Mesenchymal stem cell (in vitro differentiated cells and primary cell): ENCODE data around the gene PTPRR.

Source experiments
- DNase-seq: peaks from one replicate; pipeline ENCODE4 v3.0.0-alpha.2; 2013
- H2AFZ ChIP-seq: one replicate; pipeline ENCODE4 v1.6.1; 2013; ENCODE audit warnings: low read depth, mild to moderate bottlenecking, control low read depth, inconsistent platforms, low read length, moderate library complexity
- H2AK5ac ChIP-seq: 2 replicates; pipeline ENCODE4 v1.6.1; 2013; ENCODE audit warnings: low read length, moderate library complexity, mild to moderate bottlenecking, inconsistent platforms; ENCODE audit not compliant: severe bottlenecking
- H2BK120ac ChIP-seq: one replicate; pipeline ENCODE4 v1.6.1; 2013; ENCODE audit warnings: low read depth, mild to moderate bottlenecking, inconsistent platforms, low read length, moderate library complexity
- H2BK12ac ChIP-seq, 2 experiments: one replicate each; pipeline ENCODE4 v1.6.1; 2013; ENCODE audit warnings: inconsistent platforms in 2 of 2, low read length in 2 of 2, mild to moderate bottlenecking in 2 of 2, moderate library complexity in 2 of 2, control low read depth in 1 of 2
- H2BK15ac ChIP-seq: one replicate; pipeline ENCODE4 v1.6.1; 2013; ENCODE audit warnings: mild to moderate bottlenecking, low read depth, inconsistent platforms; ENCODE audit not compliant: poor library complexity, severe bottlenecking
- H2BK5ac ChIP-seq: 2 replicates; pipeline ENCODE4 v1.6.1; 2013; ENCODE audit warnings: low read depth, mild to moderate bottlenecking, low read length, control low read depth, inconsistent platforms; ENCODE audit not compliant: poor library complexity, severe bottlenecking
- H3K14ac ChIP-seq, 2 experiments: one replicate each; pipeline ENCODE4 v1.6.1; 2013; ENCODE audit warnings: inconsistent platforms in 2 of 2, low read length in 2 of 2, control low read depth in 1 of 2, mild to moderate bottlenecking in 1 of 2, moderate library complexity in 1 of 2
- H3K18ac ChIP-seq, 2 experiments: one replicate each; pipeline ENCODE4 v1.6.1; 2013; ENCODE audit warnings: inconsistent platforms in 2 of 2, low read length in 2 of 2, control low read depth in 1 of 2, low read depth in 1 of 2, mild to moderate bottlenecking in 1 of 2
- H3K23ac ChIP-seq, 2 experiments: one replicate each; pipeline ENCODE4 v1.6.1; 2013; ENCODE audit warnings: inconsistent platforms in 2 of 2, low read length in 2 of 2, mild to moderate bottlenecking in 2 of 2, moderate library complexity in 2 of 2, control low read depth in 1 of 2
- H3K27ac ChIP-seq: 2 replicates; pipeline ENCODE4 v1.5.1; 2013; ENCODE audit warnings: mild to moderate bottlenecking, moderate library complexity, low read length, control low read depth, inconsistent platforms; ENCODE audit not compliant: poor library complexity, severe bottlenecking
- H3K27me3 ChIP-seq, 2 experiments: 2 replicates each; pipeline versions ENCODE4 v1.6.1 to v1.7.0; 2013; ENCODE audit warnings: low read length in 2 of 2, mild to moderate bottlenecking in 2 of 2, moderate library complexity in 2 of 2, control low read depth in 1 of 2, inconsistent platforms in 1 of 2; ENCODE audit not compliant: control insufficient read depth in 1 of 2, insufficient read depth in 1 of 2
- H3K36me3 ChIP-seq, 2 experiments: 2 replicates each; pipeline versions ENCODE4 v1.6.1 to v1.7.0; 2013; ENCODE audit warnings: low read length in 2 of 2, control low read depth in 1 of 2, inconsistent platforms in 1 of 2, low read depth in 1 of 2, mild to moderate bottlenecking in 1 of 2; ENCODE audit not compliant: insufficient read depth in 2 of 2, control insufficient read depth in 1 of 2
- H3K4ac ChIP-seq, 2 experiments: one replicate each; pipeline ENCODE4 v1.6.1; 2013; ENCODE audit warnings: inconsistent platforms in 2 of 2, low read length in 2 of 2, mild to moderate bottlenecking in 2 of 2, moderate library complexity in 2 of 2, control low read depth in 1 of 2, low read depth in 1 of 2
- H3K4me1 ChIP-seq: 2 replicates; pipeline ENCODE4 v1.6.1; 2013; ENCODE audit warnings: low read depth, low read length, control low read depth; ENCODE audit not compliant: control insufficient read depth, insufficient read depth
- H3K4me2 ChIP-seq: 2 replicates; pipeline ENCODE4 v1.6.1; 2013; ENCODE audit warnings: low read length, mild to moderate bottlenecking, inconsistent platforms; ENCODE audit not compliant: poor library complexity, severe bottlenecking
- H3K4me3 ChIP-seq, 2 experiments: 2 replicates each; pipeline versions ENCODE4 v1.5.1 to v1.7.0; 2013; ENCODE audit warnings: low read length in 2 of 2, mild to moderate bottlenecking in 2 of 2, control low read depth in 1 of 2, low read depth in 1 of 2; ENCODE audit not compliant: insufficient read depth in 1 of 2
- H3K79me1 ChIP-seq: replicated peaks from 2 replicates; pipeline ENCODE4 v1.6.1; 2013; ENCODE audit warnings: mild to moderate bottlenecking, control low read depth, low read length, inconsistent platforms; ENCODE audit not compliant: poor library complexity, severe bottlenecking
- H3K9ac ChIP-seq: 2 replicates; pipeline ENCODE4 v1.7.0; 2013; ENCODE audit warnings: mild to moderate bottlenecking, low read length, moderate library complexity
- H3K9me3 ChIP-seq: 2 replicates; pipeline ENCODE4 v1.7.0; 2013; ENCODE audit warnings: mild to moderate bottlenecking, low read length; ENCODE audit not compliant: control insufficient read depth
- H4K8ac ChIP-seq: one replicate; pipeline ENCODE4 v1.6.1; 2013; ENCODE audit warnings: inconsistent platforms, mild to moderate bottlenecking, low read length, moderate library complexity
- H4K91ac ChIP-seq: one replicate; pipeline ENCODE4 v1.6.1; 2013; ENCODE audit warnings: mild to moderate bottlenecking, low read length, inconsistent platforms
- WGBS: methylation state at CpG from one replicate; pipeline ENCODE4 v1.1.7; 2013; ENCODE audit warnings: mixed read lengths; 5-methylcytosine and 5-hydroxymethylcytosine counted together

PTPRR gene

DNA sequence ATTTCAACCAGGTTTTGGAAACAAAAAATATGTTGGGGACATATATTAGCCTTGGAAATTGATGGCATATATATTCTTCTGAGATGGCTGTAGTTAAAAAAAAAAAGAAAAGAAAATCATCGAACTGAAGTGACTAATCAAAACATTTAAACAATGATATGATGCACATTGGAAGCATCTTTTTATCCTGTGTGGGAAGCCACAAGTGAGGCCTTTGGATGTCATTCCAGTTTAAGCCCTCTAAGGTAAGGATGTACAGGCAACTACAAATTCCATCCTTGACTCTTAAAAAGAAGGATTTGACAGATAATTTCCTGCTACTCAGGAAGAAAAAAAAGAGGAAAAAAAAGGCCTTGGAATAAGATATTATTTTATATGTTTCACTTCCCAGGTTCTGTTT, 273.7 kb downstream of the PTPRR start:
- Histone ChIP-seq H2AFZ (no peak overlapping the region), H2AK5ac (no peak overlapping the region), H3K79me1 (no peaks in the 10 kb centered on the region), H3K27me3 (no peaks in the 10 kb centered on the region), H3K9ac (peak overlapping the region; percentile 73), H2BK15ac (no peak overlapping the region), H2BK5ac (no peak overlapping the region), H4K91ac (no peak overlapping the region), H3K9me3 (no peaks in the 10 kb centered on the region), H2BK12ac (no peak overlapping the region), H3K4me2 (no peak overlapping the region), H3K18ac (no peak overlapping the region), H4K8ac (no peak overlapping the region), H3K27ac (peak overlapping the region; percentile 28), H2BK120ac (no peak overlapping the region), H3K4me3 (no peak overlapping the region), H3K36me3 (no peaks in the 10 kb centered on the region), H3K4me1 (peaks cover 3% of the 10 kb centered on the region), H3K4ac (no peak overlapping the region), H3K14ac (no peak overlapping the region), H3K23ac (no peak overlapping the region)
- DNase-seq, result no peak
- WGBS, result no CpG with 5 or more reads among the region's 1 CpG

DNA sequence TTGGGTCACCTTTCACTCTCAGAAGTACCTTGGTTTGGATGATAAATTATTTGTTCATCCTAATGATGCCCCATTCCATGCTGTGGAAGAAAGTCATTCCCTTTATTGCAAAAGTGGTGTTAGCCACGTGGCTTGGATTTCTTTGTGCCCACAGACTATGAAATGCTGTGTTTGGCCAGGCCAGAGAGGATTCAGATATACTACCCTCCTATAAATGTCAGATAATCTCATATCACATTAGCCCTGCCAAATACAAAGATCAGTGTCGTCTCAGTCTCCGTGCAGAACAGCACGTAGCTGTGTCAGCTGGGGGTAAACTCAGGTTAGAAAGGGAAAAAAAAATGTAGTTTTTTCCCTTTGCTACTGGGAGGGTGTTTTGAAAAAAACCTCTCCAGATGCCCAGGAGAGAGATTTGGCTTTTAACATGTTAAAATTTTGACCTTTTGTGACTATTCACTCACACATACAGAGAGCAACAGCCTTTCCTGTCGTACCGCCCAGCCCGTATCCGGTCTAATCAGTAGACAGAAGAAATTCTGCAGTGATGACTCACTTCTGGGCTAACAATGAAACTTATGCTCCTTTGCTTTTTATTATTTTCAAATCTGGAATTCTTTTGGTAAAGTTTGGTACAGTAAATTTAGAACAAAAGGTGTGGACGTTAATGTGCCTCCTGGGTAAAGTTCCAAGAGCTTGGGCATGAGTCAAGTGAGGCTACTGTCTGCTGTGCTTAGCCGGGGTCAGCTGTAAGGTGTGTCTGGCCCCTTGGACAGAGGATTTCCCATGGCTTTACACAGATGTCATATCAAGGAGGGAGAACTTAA, 274.8 kb downstream of the PTPRR start:
- peak overlapping the region; percentile 80 to 89 for H2BK12ac ChIP-seq
- no peaks in the 10 kb centered on the region for H3K36me3 ChIP-seq

DNA sequence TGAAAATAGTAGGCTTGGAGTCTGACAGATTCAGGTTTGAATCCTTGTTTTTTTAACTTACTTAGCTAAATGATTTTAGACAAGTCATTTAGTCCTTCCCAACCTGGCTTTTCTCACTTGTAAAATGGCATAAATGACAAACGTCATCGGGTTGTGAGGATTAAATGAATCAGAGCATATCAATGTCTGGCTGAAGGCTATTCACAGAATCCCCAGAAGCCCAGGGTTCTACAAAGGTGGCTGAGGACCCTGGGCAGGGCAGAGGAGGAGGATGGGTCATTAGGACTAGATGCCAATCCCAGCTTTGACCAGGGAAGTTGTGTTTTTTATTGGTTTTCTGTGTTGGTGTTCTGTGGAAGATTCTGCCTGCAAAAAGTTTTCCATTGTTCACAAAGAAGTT, 275.7 kb downstream of the PTPRR start:
- no peak overlapping the region for H4K91ac ChIP-seq
- 95% methylated on average over 2 of the region's 2 CpGs for WGBS
- no peak overlapping the region for H2BK15ac ChIP-seq

More for the DNA sequence above, 274.8 kb downstream of the PTPRR start:
- H3K4ac ChIP-seq, result no peak overlapping the region
- H3K9me3 ChIP-seq, result no peaks in the 10 kb centered on the region
- peak; percentile 70 for DNase-seq
- no peak overlapping the region for H4K91ac ChIP-seq
- peak overlapping the region; percentile 29 for H4K8ac ChIP-seq
- H2BK120ac ChIP-seq, result no peak overlapping the region
- H3K9ac ChIP-seq, result peak overlapping the region; percentile 73
- H3K27ac ChIP-seq, result peak overlapping the region; percentile 94
- peak overlapping the region in 1 of 2 experiments; percentile 55 for H3K4me3 ChIP-seq
- H3K27me3 ChIP-seq, result no peaks in the 10 kb centered on the region
- H2BK5ac ChIP-seq, result peak overlapping the region; percentile 36
- H2AK5ac ChIP-seq, result peak overlapping the region; percentile 90
- no peaks in the 10 kb centered on the region for H3K79me1 ChIP-seq
- H3K4me2 ChIP-seq, result peak overlapping the region; percentile 31
- 13% methylated on average over 9 of the region's 10 CpGs for WGBS
- H3K4me1 ChIP-seq, result peaks cover 3% of the 10 kb centered on the region
- H3K14ac ChIP-seq, result no peak overlapping the region
- H2BK15ac ChIP-seq, result no peak overlapping the region
- peak overlapping the region; percentile 65 to 76 for H3K18ac ChIP-seq
- no peak overlapping the region for H2AFZ ChIP-seq
- H3K23ac ChIP-seq, result no peak overlapping the region

DNA sequence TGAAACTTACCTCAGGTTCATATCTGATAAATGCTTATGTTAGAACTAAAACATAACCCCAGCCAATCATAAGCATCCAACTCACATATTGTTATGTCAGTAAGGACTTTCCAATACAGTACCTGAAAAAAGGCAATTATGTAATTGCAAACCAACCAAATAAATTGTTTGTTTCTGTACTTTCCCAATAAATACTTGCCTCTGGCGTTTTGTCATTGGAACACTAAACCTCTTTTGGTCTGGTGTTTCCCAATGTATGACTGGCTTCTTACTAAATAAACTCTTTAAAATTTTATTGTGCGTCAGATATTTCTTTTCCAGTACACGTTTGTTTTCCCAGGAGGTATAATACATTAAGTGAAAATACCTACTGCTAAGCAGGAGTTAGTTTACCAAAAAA, 276.6 kb downstream of the PTPRR start:
- Histone ChIP-seq H3K27ac (no peak overlapping the region), H3K27me3 (no peaks in the 10 kb centered on the region), H3K18ac (no peak overlapping the region), H2AFZ (no peak overlapping the region), H3K36me3 (no peaks in the 10 kb centered on the region), H2BK120ac (no peak overlapping the region), H4K91ac (no peak overlapping the region), H3K9me3 (no peaks in the 10 kb centered on the region), H3K9ac (no peak overlapping the region), H2BK12ac (no peak overlapping the region), H2BK15ac (no peak overlapping the region), H3K4ac (no peak overlapping the region), H2AK5ac (no peak overlapping the region), H3K4me1 (peaks cover 3% of the 10 kb centered on the region), H3K4me2 (no peak overlapping the region), H3K79me1 (no peaks in the 10 kb centered on the region), H2BK5ac (no peak overlapping the region), H3K14ac (no peak overlapping the region), H3K23ac (no peak overlapping the region), H3K4me3 (no peak overlapping the region), H4K8ac (no peak overlapping the region)
- no peak for DNase-seq
- 90% methylated on average over 1 of the region's 3 CpGs for WGBS

More for the DNA sequence above, 275.7 kb downstream of the PTPRR start:
- Histone ChIP-seq H3K14ac (no peak overlapping the region), H2BK120ac (no peak overlapping the region), H2BK5ac (no peak overlapping the region), H3K9ac (no peak overlapping the region), H3K4me3 (no peak overlapping the region), H3K27ac (peak overlapping the region; percentile 94), H4K8ac (no peak overlapping the region), H3K9me3 (no peaks in the 10 kb centered on the region), H2AFZ (no peak overlapping the region), H3K27me3 (no peaks in the 10 kb centered on the region), H3K23ac (no peak overlapping the region), H2BK12ac (peak overlapping the region in 1 of 2 experiments; percentile 66), H3K18ac (no peak overlapping the region), H2AK5ac (peak overlapping the region; percentile 27), H3K36me3 (no peaks in the 10 kb centered on the region), H3K79me1 (no peaks in the 10 kb centered on the region), H3K4me1 (peaks cover 3% of the 10 kb centered on the region), H3K4ac (peak overlapping the region in 1 of 2 experiments; percentile 75), H3K4me2 (no peak overlapping the region)
- DNase-seq, result no peak
